Stomach (tissue), 4 donors: ENCODE measurements around the gene POLD4.

Source experiments
- POLR2A ChIP-seq, 4 donors: fragments of 450-650 bp; IDR thresholded peaks; one replicate each; pipeline ENCODE4 v1.6.1; 2016; ENCODE audit warnings: antibody characterized with exemption in 4 of 4, control low read depth in 2 of 4, mild to moderate bottlenecking in 1 of 4, moderate library complexity in 1 of 4
- POLR2AphosphoS5 ChIP-seq, 3 donors: sonication (generic); formaldehyde crosslinking; IDR thresholded peaks; one replicate each; pipeline ENCODE4 v1.6.1; 2016; ENCODE audit warnings: antibody characterized with exemption in 3 of 3
- TF ChIP-seq, protein P1 (sequence below), 7 experiments: fragments of 450-650 bp in 4 of 7; fragments of 200-600 bp in 3 of 7; sonication (generic) in 3 of 7; IDR thresholded peaks; one replicate each; pipeline ENCODE4 v1.5.1; 2016 to 2019; ENCODE audit warnings: antibody characterized with exemption in 7 of 7, control low read depth in 2 of 7, mild to moderate bottlenecking in 1 of 7

DNA sequence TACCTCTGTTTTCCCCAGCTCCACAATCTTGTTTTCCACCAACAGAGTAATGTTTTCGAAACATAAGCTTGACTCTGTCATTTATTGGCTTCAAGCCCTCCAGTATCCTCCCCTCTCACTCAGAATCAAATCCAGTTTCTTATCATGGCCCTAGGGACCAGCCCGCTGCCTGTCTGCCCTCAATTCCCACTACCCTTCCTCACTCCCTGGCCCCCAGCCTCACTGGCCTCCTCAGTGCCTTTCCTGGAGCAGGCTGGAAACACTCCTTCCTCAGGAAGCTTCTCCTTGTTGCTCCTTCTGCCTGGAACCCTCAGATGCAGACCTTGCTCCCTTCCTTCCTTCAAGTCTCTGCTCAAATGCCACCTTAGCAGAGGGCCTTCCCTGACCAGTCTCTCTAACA lies 3.9 kb downstream of the POLD4 start:
- TF ChIP-seq POLR2A (IDR thresholded peaks at IDR 0.05) (no peak), POLR2AphosphoS5 (IDR thresholded peaks at IDR 0.05) (no peak)
- TF ChIP-seq, protein P1, sequence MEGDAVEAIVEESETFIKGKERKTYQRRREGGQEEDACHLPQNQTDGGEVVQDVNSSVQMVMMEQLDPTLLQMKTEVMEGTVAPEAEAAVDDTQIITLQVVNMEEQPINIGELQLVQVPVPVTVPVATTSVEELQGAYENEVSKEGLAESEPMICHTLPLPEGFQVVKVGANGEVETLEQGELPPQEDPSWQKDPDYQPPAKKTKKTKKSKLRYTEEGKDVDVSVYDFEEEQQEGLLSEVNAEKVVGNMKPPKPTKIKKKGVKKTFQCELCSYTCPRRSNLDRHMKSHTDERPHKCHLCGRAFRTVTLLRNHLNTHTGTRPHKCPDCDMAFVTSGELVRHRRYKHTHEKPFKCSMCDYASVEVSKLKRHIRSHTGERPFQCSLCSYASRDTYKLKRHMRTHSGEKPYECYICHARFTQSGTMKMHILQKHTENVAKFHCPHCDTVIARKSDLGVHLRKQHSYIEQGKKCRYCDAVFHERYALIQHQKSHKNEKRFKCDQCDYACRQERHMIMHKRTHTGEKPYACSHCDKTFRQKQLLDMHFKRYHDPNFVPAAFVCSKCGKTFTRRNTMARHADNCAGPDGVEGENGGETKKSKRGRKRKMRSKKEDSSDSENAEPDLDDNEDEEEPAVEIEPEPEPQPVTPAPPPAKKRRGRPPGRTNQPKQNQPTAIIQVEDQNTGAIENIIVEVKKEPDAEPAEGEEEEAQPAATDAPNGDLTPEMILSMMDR (IDR thresholded peaks at IDR 0.05), result no peak
